Right forelimb (tissue), 1 donor: ENCODE measurements around the gene UBE2E2.

ENCODE experiments used
- DNase-seq: peaks from one replicate; pipeline ENCODE4 v3.0.0-alpha.2; 2018

Gene UBE2E2

GRCh38 chr3:23288286-23288685 lies 85.2 kb downstream of the UBE2E2 start:
- no peak for DNase-seq

GRCh38 chr3:23288715-23289114 lies 85.6 kb downstream of the UBE2E2 start:
- no peak for DNase-seq

- DNase-seq: no peak
These were observed 89.3 kb downstream of the UBE2E2 start for GRCh38 chr3:23292432-23292831.

- no peak for DNase-seq
These were observed 91.8 kb downstream of the UBE2E2 start for GRCh38 chr3:23294770-23295387.

- no peak for DNase-seq
These were observed 98.7 kb downstream of the UBE2E2 start for GRCh38 chr3:23301819-23302218.

- no peak for DNase-seq
These were observed 99.1 kb downstream of the UBE2E2 start for GRCh38 chr3:23302271-23302670.

GRCh38 chr3:23303601-23304217 lies 100.6 kb downstream of the UBE2E2 start:
- no peak for DNase-seq

- no peak for DNase-seq
These were observed 101.3 kb downstream of the UBE2E2 start for GRCh38 chr3:23304424-23304823.

GRCh38 chr3:23308986-23309625 lies 106.0 kb downstream of the UBE2E2 start:
- no peak for DNase-seq

GRCh38 chr3:23312866-23313265 lies 109.7 kb downstream of the UBE2E2 start:
- DNase-seq: no peak

- DNase-seq: no peak
These were observed 112.0 kb downstream of the UBE2E2 start for GRCh38 chr3:23314981-23315762.

GRCh38 chr3:23316924-23317323 lies 113.8 kb downstream of the UBE2E2 start:
- no peak for DNase-seq

GRCh38 chr3:23319366-23320312 lies 116.5 kb downstream of the UBE2E2 start:
- no peak for DNase-seq

- no peak for DNase-seq
These were observed 117.8 kb downstream of the UBE2E2 start for GRCh38 chr3:23320586-23321570.

GRCh38 chr3:23324745-23325144 lies 121.6 kb downstream of the UBE2E2 start:
- DNase-seq: no peak

- DNase-seq: no peak
These were observed 122.4 kb downstream of the UBE2E2 start for GRCh38 chr3:23325466-23326065.

GRCh38 chr3:23329471-23330105 lies 126.5 kb downstream of the UBE2E2 start:
- no peak for DNase-seq

GRCh38 chr3:23330568-23330967 lies 127.4 kb downstream of the UBE2E2 start:
- DNase-seq: no peak

- DNase-seq: no peak
These were observed 128.2 kb downstream of the UBE2E2 start for GRCh38 chr3:23331141-23331935.
